ENCODE measurements around the gene DLX5.

GRCh38 chr7:97039374-97040065 lies 14.9 kb upstream of the DLX5 start:
- TF ChIP-seq NR2C2 (CRISPR knock-in tag; IDR thresholded peaks at IDR 0.05) (no peak), CTCF (IDR thresholded peaks at IDR 0.05) (no peak), E2F5 (CRISPR knock-in tag; IDR thresholded peaks at IDR 0.05) (no peak), E2F4 (CRISPR knock-in tag; IDR thresholded peaks at IDR 0.05; ENCODE audit: borderline replicate concordance, low read depth) (no peak), SP1 (CRISPR knock-in tag; conservative IDR thresholded peaks at IDR 0.05) (no peak), MLX (CRISPR knock-in tag; IDR thresholded peaks at IDR 0.05) (no peak), MYBL2 (CRISPR knock-in tag; IDR thresholded peaks at IDR 0.05) (no peak), NR1H2 (CRISPR knock-in tag; IDR thresholded peaks at IDR 0.05) (no peak), OVOL2 (CRISPR knock-in tag; IDR thresholded peaks at IDR 0.05; ENCODE audit: borderline replicate concordance) (no peak), ZNF232 (CRISPR knock-in tag; IDR thresholded peaks at IDR 0.05) (no peak), MAX (CRISPR knock-in tag; IDR thresholded peaks at IDR 0.05) (no peak), MXD4 (CRISPR knock-in tag; IDR thresholded peaks at IDR 0.05; ENCODE audit: borderline replicate concordance) (no peak)
